HG02610 (cell line): ENCODE data around the gene PIP5K1C.

ENCODE experiments used
- ATAC-seq: cut with Tn5 transposase; IDR thresholded peaks from one replicate; pipeline ENCODE4 v1.9.1; 2021; ENCODE audit warnings: mild to moderate bottlenecking, moderate library complexity; ENCODE audit not compliant: unreplicated experiment

PIP5K1C gene

DNA sequence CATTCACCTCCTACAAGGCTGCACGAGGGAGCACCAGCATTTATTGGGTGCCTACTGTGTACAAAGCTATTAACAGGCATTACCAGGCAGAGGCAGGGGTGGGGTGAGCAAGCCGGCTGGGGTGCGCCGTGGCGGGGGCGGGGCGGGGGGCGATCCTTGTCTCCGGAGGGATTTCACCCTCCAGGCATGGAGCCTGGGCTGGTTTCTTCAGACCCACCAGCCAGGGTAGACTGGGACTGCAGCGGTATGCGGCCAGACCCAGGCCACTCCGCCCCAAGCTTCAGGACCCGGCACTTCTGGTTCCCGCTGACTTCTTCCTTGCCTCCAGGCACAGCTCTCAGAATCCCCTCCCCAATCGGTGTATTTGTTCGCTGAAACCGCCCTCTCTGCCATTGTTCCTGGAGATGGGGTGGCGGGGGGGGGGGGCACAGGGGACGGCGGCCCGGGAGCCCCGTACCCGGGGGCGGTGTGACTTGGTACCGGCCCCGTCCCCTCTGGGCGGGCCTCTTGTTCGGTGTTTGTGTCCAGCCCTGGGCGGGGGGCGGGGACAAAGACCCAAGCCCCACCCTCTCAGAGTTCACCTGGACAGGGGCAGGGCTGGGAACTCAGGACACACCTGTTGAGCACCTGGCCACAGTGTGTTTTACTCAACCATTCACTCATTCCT is 22.3 kb upstream of the PIP5K1C start:
- ATAC-seq, result no peak

- no peak for ATAC-seq
Observed at GRCh38 chr19:3721887-3722442, 21.7 kb upstream of the PIP5K1C start.

DNA sequence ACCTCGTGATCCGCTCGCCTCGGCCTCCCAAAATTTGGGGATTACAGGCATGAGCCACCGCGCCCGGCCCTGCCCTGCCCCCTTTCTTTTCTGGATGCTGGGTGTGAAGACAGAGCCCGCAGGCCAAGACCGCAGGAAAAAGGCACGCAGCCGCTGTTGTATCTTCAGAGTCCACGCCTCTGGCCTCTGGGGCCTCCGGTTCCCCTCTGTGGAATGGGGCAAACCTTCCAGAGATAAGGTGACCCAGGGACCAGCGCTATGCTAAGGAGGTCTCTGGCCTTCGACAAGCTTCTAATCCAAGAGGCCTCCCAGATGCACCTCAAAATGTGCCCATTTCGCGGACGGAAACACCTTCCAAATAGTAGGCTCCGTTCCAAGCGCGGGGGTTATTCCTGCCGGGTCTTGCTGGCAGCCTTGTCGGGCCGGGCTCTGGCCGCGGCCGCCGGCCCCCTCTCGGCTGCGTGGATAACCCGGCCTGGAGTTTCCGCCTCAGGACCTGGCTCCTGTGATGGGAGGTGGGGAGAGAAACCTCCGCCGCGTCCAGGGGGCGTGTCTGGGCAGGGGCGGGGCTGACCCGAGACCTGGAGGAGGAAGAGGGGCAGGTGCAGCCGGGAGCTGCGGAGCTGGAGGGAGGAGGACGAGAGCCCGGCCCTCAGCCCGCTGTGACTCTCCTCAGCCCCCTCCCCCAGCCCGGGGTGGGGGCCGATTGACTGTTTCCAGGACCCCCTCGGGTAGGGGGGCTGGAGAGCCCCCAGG is 21.0 kb upstream of the PIP5K1C start:
- ATAC-seq, result no peak

DNA sequence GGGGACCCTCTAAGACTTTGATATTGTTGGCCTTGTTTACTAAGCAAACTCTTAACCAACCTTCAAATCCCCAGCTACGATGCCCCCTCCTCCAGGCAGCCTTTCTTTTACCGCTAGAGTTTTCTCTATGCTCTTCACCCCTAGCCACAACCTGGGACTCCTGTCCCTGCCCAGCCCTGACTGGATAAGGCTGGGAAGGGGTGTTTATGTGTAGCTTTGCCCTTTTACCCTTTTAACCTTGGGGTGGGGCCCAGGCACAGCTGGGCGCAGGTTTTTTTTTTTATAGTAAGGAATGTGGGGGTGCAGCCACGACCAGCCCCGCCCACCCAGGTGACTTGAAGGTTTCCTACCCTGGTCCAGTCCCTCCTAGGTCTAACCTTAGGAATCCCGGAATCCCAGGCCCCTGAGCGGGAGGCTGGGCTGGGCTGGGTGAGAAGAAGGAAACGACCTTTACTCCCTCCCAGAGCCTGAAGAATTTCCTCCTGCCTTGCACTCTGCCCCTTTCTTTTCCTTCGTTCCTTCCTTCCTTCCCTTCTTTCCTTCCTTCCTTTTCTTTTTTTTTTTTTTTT is 20.2 kb upstream of the PIP5K1C start:
- no peak for ATAC-seq

DNA sequence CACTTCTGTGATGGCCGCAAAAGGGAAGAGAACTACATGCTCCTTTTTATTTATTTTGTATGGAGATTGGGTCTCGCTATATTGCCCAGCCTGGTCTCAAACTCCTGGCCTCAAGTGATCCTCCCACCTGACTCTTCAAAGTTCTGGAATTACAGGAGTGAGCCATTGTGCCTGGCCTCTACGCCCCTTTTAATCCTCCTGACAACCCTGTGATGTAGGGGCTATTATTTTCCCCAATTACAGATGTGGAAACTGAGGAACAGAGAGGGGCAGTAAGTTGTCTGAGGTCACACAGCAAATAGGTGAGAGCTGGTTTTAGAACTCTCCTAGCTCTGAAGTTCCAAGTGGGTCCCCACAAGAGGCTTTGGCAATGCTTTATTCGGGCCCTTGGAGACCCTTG is 19.6 kb upstream of the PIP5K1C start:
- no peak for ATAC-seq

DNA sequence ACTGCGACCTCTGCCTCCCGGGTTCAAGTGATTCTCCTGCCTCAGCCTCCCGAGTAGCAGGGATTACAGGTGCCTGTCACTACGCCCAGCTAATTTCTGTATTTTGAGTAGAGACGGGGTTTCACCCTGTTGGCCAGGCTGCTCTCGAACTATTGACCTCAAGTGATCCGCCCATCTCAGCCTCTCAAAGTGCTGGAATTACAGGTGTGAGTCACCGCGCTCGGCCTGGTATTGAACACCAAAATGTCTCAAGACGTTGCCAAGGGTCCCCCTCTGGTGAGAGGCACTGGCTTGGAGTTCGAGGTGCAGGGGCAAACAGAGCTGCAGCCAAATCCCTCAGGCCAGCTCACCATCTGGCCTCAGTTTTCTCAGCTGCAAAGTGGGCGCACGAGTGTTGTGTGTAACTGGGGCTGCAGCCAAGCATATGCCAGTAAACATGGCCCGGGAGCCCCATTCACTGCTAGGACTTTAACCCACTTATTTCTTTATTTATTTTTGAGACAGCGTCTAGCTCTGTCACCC is 15.9 kb upstream of the PIP5K1C start:
- no peak for ATAC-seq

- no peak for ATAC-seq
Observed at GRCh38 chr19:3712663-3713611, 12.7 kb upstream of the PIP5K1C start.

DNA sequence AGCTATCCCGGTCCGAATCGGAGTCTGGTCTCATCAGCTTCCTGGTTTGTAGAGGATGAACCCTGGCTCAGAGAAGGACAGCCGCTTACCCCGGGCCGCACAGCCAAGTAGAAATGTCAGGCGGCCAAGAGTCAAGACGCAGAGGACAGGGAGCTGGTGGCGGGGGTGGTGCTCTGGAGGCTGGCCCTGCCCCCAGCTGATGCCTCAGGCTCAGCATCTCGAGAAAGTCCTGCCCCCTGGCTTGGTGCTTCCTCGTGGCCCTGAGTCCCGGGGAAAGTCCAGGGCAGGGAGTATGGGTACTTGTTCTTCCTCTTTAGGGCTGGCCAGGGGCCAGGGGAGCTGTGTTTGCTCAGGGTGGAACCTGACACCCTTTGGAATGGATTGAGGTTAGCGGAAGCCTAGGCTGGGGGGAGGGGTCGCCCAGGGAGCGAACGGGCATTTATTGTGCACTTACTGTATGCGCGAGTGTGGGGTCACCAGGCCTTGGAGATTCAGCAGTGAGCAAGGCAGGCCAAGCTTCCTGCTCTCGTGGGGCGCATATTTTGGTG is 10.1 kb upstream of the PIP5K1C start:
- ATAC-seq, result no peak

DNA sequence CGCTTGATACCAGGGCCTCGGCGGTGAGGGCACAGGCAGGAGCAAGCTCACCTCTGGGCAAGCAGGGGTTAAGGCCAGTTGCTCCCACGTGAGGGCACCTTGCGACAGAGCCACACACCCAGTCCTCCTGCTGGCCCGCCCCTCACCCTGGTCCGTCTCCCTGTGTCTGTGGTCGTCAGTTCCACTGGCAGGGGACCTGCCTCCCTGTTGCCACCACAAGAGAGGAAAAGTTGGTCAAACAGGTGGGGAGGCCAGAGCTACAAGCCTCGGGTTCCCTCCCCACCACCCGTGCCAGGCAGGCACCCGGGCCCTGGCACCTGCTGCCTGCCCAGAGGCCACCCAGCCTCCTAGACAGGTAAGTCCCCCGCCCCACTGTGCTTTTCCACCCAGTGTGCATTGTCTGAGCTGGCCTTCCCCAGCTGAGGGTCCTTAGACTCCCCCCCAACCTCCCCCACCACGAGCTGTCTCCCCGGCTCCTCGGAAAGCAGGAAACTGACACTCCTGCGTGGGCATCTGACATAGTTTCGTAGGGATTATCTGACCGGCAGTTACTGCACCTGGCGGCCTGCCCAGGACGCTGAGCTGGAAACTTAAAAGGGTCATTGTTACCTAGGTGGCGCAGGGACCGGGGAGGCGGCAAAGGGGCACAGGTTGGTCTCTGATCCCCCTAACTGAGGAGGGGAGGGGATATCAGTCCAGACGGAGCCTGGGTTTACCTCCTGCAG is 8.1 kb upstream of the PIP5K1C start, which contains the start of gene TJP3:
Gene TJP3 (plus strand): TSS at position 178 of the 725 bp plus-strand sequence. CDS start 20,049 bp downstream, outside the sequence.
- ATAC-seq, result no peak

GRCh38 chr19:3707868-3708206 is 7.6 kb upstream of the PIP5K1C start:
- ATAC-seq, result no peak

- ATAC-seq, result no peak
Observed at GRCh38 chr19:3701200-3701599, 932 bp upstream of the PIP5K1C start.

DNA sequence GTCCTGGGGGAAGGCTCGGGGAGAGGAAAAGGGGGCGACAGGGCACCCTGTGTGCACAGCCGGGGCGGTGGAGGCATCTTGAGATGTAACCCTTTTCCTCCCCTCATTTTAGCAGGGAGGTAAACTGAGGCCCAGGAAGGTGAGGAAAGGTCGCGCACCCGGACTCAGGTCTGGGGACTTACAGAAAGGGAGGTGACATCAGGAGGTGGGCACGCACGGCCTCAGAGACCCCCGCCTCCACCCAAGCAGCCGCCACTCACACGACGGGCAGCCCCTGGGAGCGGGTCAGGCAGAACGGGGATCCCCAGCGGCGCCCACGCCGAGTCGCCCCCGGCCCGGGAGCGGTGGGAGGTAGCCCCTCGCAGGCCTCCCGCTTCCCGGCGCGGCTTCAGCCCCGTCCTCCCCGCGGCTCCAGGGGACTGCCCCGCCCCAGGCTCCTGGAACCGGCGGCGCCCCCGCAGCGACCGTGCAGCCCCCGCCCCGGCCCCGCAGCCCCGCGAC is 477 bp downstream of the PIP5K1C start:
- ATAC-seq, result peak; percentile 25

GRCh38 chr19:3698974-3699740 is 1.1 kb downstream of the PIP5K1C start:
- ATAC-seq, result no peak

GRCh38 chr19:3698386-3698950 is 1.8 kb downstream of the PIP5K1C start:
- ATAC-seq, result no peak

GRCh38 chr19:3697671-3698385 is 2.4 kb downstream of the PIP5K1C start:
- ATAC-seq, result no peak

DNA sequence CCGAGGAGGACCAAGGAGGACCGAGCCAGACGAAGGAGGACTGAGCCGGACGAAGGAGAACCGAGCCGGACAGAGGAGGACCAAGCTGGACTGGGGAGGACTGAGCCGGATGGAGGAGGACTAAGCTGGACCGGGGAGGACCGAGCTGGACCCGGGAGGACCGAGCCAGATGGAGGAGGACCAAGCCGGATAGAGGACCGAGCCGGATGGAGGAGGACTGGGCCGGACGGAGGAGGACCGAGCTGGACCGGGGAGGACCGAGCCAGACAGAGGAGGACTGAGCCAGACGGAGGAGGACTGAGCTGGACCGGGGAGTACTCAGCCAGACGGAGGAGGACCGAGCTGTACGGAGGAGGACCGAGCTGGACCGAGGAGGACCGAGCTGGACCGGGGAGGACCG is 3.2 kb downstream of the PIP5K1C start:
- no peak for ATAC-seq

DNA sequence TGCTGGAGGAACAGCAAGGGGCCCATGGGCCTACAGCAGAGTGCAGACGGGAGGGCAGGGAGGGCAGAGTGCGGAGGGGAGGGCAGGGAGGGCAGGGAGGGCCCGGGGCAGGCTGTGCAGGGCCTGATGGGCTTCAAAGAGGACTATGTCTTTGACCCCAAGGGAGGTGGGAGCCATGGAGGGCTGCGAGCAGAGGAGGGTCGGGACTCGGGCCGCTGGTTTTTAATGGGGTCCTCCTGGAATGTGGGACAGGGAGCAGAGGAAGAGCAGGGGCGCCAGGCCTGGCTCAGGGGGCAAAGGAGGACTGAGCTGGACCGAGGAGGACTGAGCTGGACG is 3.6 kb downstream of the PIP5K1C start:
- no peak for ATAC-seq
